H1 (cell line): ENCODE results near the gene ZNF606. TPM values are rescaled to one million over a fixed set of nuclear protein-coding genes. Genes with fewer than 3 reads are reported as not detected.

Source experiments
- BACH1 ChIP-seq: IDR thresholded peaks from 2 replicates; pipeline ENCODE4 v1.6.1; 2012; ENCODE audit warnings: low read length, improper control_type of control experiment
- BCL11A ChIP-seq, 2 experiments: IDR thresholded peaks; one replicate each; pipeline ENCODE4 v1.6.1; 2011; ENCODE audit warnings: low read depth in 2 of 2, low read length in 2 of 2, mild to moderate bottlenecking in 2 of 2
- CBX8 ChIP-seq: fragments of 300-800, 300-1000 bp; sonication (generic); IDR thresholded peaks from 2 replicates; pipeline ENCODE4 v1.7.1; 2016; ENCODE audit warnings: low read depth, low read length, borderline replicate concordance
- CHD1 ChIP-seq: IDR thresholded peaks from 2 replicates; pipeline ENCODE4 v1.6.1; 2012; ENCODE audit warnings: low read depth, low read length, improper control_type of control experiment
- CHD2 ChIP-seq: IDR thresholded peaks from 2 replicates; pipeline ENCODE4 v1.6.1; 2012; ENCODE audit warnings: low read length, improper control_type of control experiment
- EGR1 ChIP-seq: IDR thresholded peaks from 2 replicates; pipeline ENCODE4 v1.6.1; 2011; ENCODE audit warnings: low read depth, low read length, borderline replicate concordance
- GTF2F1 ChIP-seq: IDR thresholded peaks from 2 replicates; pipeline ENCODE4 v1.6.1; 2012; ENCODE audit warnings: low read depth, low read length, improper control_type of control experiment, borderline replicate concordance
- HDAC2 ChIP-seq, 2 experiments: fragments of 300-600 bp in 1 of 2; sonication (generic) in 1 of 2; IDR thresholded peaks; 2 replicates each; pipeline ENCODE4 v1.6.1; 2011 to 2012; ENCODE audit warnings: low read depth in 2 of 2, low read length in 2 of 2, mild to moderate bottlenecking in 2 of 2, moderate library complexity in 2 of 2, borderline replicate concordance in 1 of 2, inconsistent platforms in 1 of 2
- JUN ChIP-seq: IDR thresholded peaks from 2 replicates; pipeline ENCODE4 v1.6.1; 2011; ENCODE audit warnings: low read depth, mild to moderate bottlenecking, improper control_type of control experiment, low read length
- JUND ChIP-seq: IDR thresholded peaks from 2 replicates; pipeline ENCODE4 v1.6.1; 2011; ENCODE audit warnings: mild to moderate bottlenecking, improper control_type of control experiment, low read length
- MAFK ChIP-seq: IDR thresholded peaks from 2 replicates; pipeline ENCODE4 v1.6.1; 2012; ENCODE audit warnings: low read depth, mild to moderate bottlenecking, improper control_type of control experiment, low read length
- POLR2A ChIP-seq, 2 experiments: IDR thresholded peaks; 1 replicate in 1 of 2; 2 replicates in 1 of 2; pipeline ENCODE4 v1.6.1; 2011; ENCODE audit warnings: low read depth in 2 of 2, low read length in 2 of 2, mild to moderate bottlenecking in 2 of 2; ENCODE audit errors: control extremely low read depth in 1 of 2
- POLR2AphosphoS5 ChIP-seq: IDR thresholded peaks from 2 replicates; pipeline ENCODE4 v1.6.1; 2011; ENCODE audit warnings: low read depth, low read length
- RFX5 ChIP-seq: IDR thresholded peaks from 2 replicates; pipeline ENCODE4 v1.6.1; 2011; ENCODE audit warnings: low read depth, low read length, improper control_type of control experiment, borderline replicate concordance
- RXRA ChIP-seq: IDR thresholded peaks from 2 replicates; pipeline ENCODE4 v1.6.1; 2011; ENCODE audit warnings: low read depth, mild to moderate bottlenecking, low read length, moderate library complexity; ENCODE audit not compliant: insufficient read depth
- SP1 ChIP-seq: IDR thresholded peaks from 2 replicates; pipeline ENCODE4 v1.6.1; 2011; ENCODE audit warnings: low read depth, low read length
- SRF ChIP-seq: IDR thresholded peaks from 2 replicates; pipeline ENCODE4 v1.6.1; 2011; ENCODE audit warnings: mild to moderate bottlenecking, low read depth, low read length, moderate library complexity
- SUZ12 ChIP-seq: fragments of 200-600 bp; sonication (generic); IDR thresholded peaks from 2 replicates; pipeline ENCODE4 v1.6.1; 2012; ENCODE audit warnings: mild to moderate bottlenecking, inconsistent platforms, low read length, moderate library complexity, mixed read lengths
- TAF7 ChIP-seq: optimal IDR thresholded peaks from 2 replicates; pipeline ENCODE3; 2011; ENCODE audit warnings: low read depth, mild to moderate bottlenecking, inconsistent platforms, low read length, moderate library complexity, borderline replicate concordance
- TCF12 ChIP-seq: IDR thresholded peaks from 2 replicates; pipeline ENCODE4 v1.6.1; 2011; ENCODE audit warnings: low read depth, mild to moderate bottlenecking, low read length
- YY1 ChIP-seq: IDR thresholded peaks from 2 replicates; pipeline ENCODE4 v1.6.1; 2011; ENCODE audit warnings: low read depth, mild to moderate bottlenecking, low read length
- polyA plus RNA-seq, 7 experiments: library from polyadenylated mRNA; depleted of rRNA in 3 of 7; stranded (reverse) in 5 of 7; unstranded in 2 of 7; fragments of >200 nt in 5 of 7; fragments of 200-250 nt in 2 of 7; gene quantifications; 1 replicate in 5 of 7; 2 replicates in 1 of 7; 4 replicates in 1 of 7; pipeline versions ENCODE4 v1.2.1 to v1.2.3, GENCODE V29; 2011 to 2013; ENCODE audit warnings: missing spikeins in 2 of 7, mixed read lengths in 2 of 7
- total RNA-seq: library from RNA; stranded (reverse); fragmentation: NEBNext Ultra II Directional; extraction: Animal tissue kit (Norgen Biotek cat#: 25700); gene quantifications from 2 replicates; pipeline ENCODE4 v1.2.1, GENCODE V29; 2021
- TF ChIP-seq, protein P1 (sequence below): IDR thresholded peaks from 2 replicates; pipeline ENCODE4 v1.6.1; 2012; ENCODE audit warnings: inconsistent platforms
- TF ChIP-seq, protein P2 (sequence below): IDR thresholded peaks from 2 replicates; pipeline ENCODE4 v1.6.1; 2011; ENCODE audit warnings: low read length, improper control_type of control experiment

ZNF606 gene
- total and polyA plus RNA-seq, 2 of the 8 experiments (the other 6 are each of a cell fraction or from before 2014, with no cell fraction given), result 5.2 to 19.3 TPM

GRCh38 chr19:57947419-57948134 lies 55.0 kb downstream of the ZNF606 start, which contains the start of gene ZNF256 (continued):
- TF ChIP-seq SUZ12, result no peak
- TF ChIP-seq POLR2A (IDR thresholded peaks at IDR 0.05; ENCODE audit: control extremely low read depth in 1 of 2, low read depth in 2 of 2, low read length in 2 of 2), result peak in 1 of 2 experiments; percentile 89; a peak in 2 of 3 replicates
- no peak for TF ChIP-seq BCL11A (IDR thresholded peaks at IDR 0.05; ENCODE audit: low read depth in 2 of 2, low read length in 2 of 2)
- peak; percentile 17; the same call in 1 of the 2 replicates for TF ChIP-seq YY1
- TF ChIP-seq, protein P1, sequence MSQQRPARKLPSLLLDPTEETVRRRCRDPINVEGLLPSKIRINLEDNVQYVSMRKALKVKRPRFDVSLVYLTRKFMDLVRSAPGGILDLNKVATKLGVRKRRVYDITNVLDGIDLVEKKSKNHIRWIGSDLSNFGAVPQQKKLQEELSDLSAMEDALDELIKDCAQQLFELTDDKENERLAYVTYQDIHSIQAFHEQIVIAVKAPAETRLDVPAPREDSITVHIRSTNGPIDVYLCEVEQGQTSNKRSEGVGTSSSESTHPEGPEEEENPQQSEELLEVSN, result peak; percentile 39; the same call in 1 of the 2 replicates
- TF ChIP-seq BACH1, result no peak
- no peak for TF ChIP-seq CHD1
- TF ChIP-seq HDAC2 (IDR thresholded peaks at IDR 0.05; ENCODE audit: borderline replicate concordance in 1 of 2, low read depth in 2 of 2, low read length in 2 of 2), result peak in 1 of 2 experiments; percentile 15; a peak in 1 of 4 replicates
- peak; percentile 55 for TF ChIP-seq TAF7
- TF ChIP-seq CBX8, result no peak
- TF ChIP-seq SP1, result 0 out of 2 replicates have a peak, but pooled peaks have one; percentile 41
- TF ChIP-seq SRF, result peak; percentile 36; the same call in 1 of the 2 replicates
- no peak for TF ChIP-seq JUN
- TF ChIP-seq MAFK, result no peak
- TF ChIP-seq RFX5, result no peak
- TF ChIP-seq TCF12, result no peak
- peak; percentile 55; the same call in 1 of the 2 replicates for TF ChIP-seq CHD2
- no peak for TF ChIP-seq GTF2F1
- 0 out of 2 replicates have a peak, but pooled peaks have one; percentile 33 for TF ChIP-seq EGR1
- TF ChIP-seq JUND, result no peak
- TF ChIP-seq RXRA, result no peak
- TF ChIP-seq, protein P2, sequence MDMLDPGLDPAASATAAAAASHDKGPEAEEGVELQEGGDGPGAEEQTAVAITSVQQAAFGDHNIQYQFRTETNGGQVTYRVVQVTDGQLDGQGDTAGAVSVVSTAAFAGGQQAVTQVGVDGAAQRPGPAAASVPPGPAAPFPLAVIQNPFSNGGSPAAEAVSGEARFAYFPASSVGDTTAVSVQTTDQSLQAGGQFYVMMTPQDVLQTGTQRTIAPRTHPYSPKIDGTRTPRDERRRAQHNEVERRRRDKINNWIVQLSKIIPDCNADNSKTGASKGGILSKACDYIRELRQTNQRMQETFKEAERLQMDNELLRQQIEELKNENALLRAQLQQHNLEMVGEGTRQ, result no peak
- TF ChIP-seq POLR2AphosphoS5, result peak; percentile 91
